Tibial nerve (tissue), 3 donors: Measurements from ENCODE around the gene ITFG1.

Experiments used
- CTCF ChIP-seq, 5 experiments: fragments of 200-600 bp in 3 of 5; fragments of 450-650 bp in 2 of 5; sonication (generic) in 3 of 5; IDR thresholded peaks; one replicate each; pipeline ENCODE4 v1.5.1; 2016 to 2019; ENCODE audit warnings: antibody characterized with exemption in 5 of 5, mild to moderate bottlenecking in 3 of 5, moderate library complexity in 2 of 5
- POLR2A ChIP-seq, 2 donors: fragments of 450-650 bp; IDR thresholded peaks; one replicate each; pipeline ENCODE4 v1.6.1; 2017; ENCODE audit warnings: antibody characterized with exemption in 2 of 2, mild to moderate bottlenecking in 2 of 2, moderate library complexity in 2 of 2

- TF ChIP-seq CTCF (IDR thresholded peaks at IDR 0.05) = no peak
- TF ChIP-seq POLR2A (IDR thresholded peaks at IDR 0.05) = no peak
Observed at GRCh38 chr16:47278306-47278970, 182.4 kb downstream of the ITFG1 start.
